OCI-LY7 (cell line): ENCODE data around the gene NUDT16. TPM values are rescaled to one million over a fixed set of nuclear protein-coding genes. Genes with fewer than 3 reads are reported as not detected.

Source experiments
- BruUV-seq: library from RNA; stranded (reverse); fragments of 400-500 nt; replicated peaks from 2 replicates; lab custom pipeline; 2021; lab: Mats Ljungman, UMichigan
- CTCF ChIA-PET: fragments of 300-600 bp; sonication (Branson Sonifier 250); formaldehyde crosslinking; loops from one replicate; lab custom pipeline; 2022; ENCODE audit warnings: antibody characterized with exemption; ENCODE audit not compliant: unreplicated experiment; lab: Charles Lee
- POLR2A ChIA-PET: fragments of 300-600 bp; sonication (Branson Sonifier 250); formaldehyde crosslinking; loops from one replicate; lab custom pipeline; 2022; ENCODE audit warnings: antibody characterized with exemption; lab: Charles Lee
- DNase-seq: peaks from one replicate; pipeline ENCODE4 v3.0.0-alpha.2; 2015; ENCODE audit warnings: low spot score
- H2AFZ ChIP-seq: fragments of 200-600 bp; sonication (generic), shearing (Covaris generic); 2 replicates; pipeline ENCODE4 v1.6.1; 2014; ENCODE audit warnings: mild to moderate bottlenecking, antibody characterized with exemption, low read length, moderate library complexity
- H3K27ac ChIP-seq: fragments of 200-600 bp; sonication (generic); 2 replicates; pipeline ENCODE4 v1.5.1; 2014; ENCODE audit warnings: mixed run types, low read depth, mild to moderate bottlenecking, moderate library complexity, low read length, inconsistent platforms; ENCODE audit not compliant: poor library complexity, severe bottlenecking
- H3K36me3 ChIP-seq: fragments of 200-600 bp; sonication (generic); 2 replicates; pipeline ENCODE4 v1.6.1; 2014; ENCODE audit warnings: mild to moderate bottlenecking, antibody characterized with exemption, low read length, moderate library complexity, mixed read lengths; ENCODE audit not compliant: insufficient read depth
- H3K4me1 ChIP-seq: fragments of 200-600 bp; sonication (generic); 2 replicates; pipeline ENCODE4 v1.5.1; 2014; ENCODE audit warnings: mild to moderate bottlenecking, low read length; ENCODE audit not compliant: insufficient read depth, poor library complexity, severe bottlenecking
- H3K4me2 ChIP-seq: fragments of 200-600 bp; sonication (generic); 2 replicates; pipeline ENCODE4 v1.6.1; 2014; ENCODE audit warnings: mild to moderate bottlenecking, low read length
- H3K4me3 ChIP-seq: fragments of 200-600 bp; sonication (generic); 2 replicates; pipeline ENCODE4 v1.5.1; 2014; ENCODE audit warnings: mild to moderate bottlenecking, low read depth, low read length; ENCODE audit not compliant: poor library complexity, severe bottlenecking
- H3K79me2 ChIP-seq: fragments of 200-600 bp; sonication (generic); 2 replicates; pipeline ENCODE4 v1.6.1; 2016; ENCODE audit warnings: low read depth, mild to moderate bottlenecking, low read length, moderate library complexity, mixed read lengths; ENCODE audit not compliant: insufficient read depth
- H3K9me2 ChIP-seq: fragments of 200-600 bp; sonication (generic); 2 replicates; pipeline ENCODE4 v1.6.1; 2016; ENCODE audit warnings: mild to moderate bottlenecking, low read length, mixed read lengths; ENCODE audit not compliant: insufficient read depth
- H3K9me3 ChIP-seq: fragments of 200-600 bp; sonication (generic); 2 replicates; pipeline ENCODE4 v1.6.1; 2014; ENCODE audit warnings: mild to moderate bottlenecking, mixed run types, low read length, mixed read lengths
- H4K20me1 ChIP-seq: fragments of 200-600 bp; sonication (generic); 2 replicates; pipeline ENCODE4 v1.6.1; 2014; ENCODE audit warnings: mild to moderate bottlenecking, antibody characterized with exemption, low read length, moderate library complexity, mixed read lengths; ENCODE audit not compliant: insufficient read depth
- EZH2phosphoT487 ChIP-seq: fragments of 200-600 bp; sonication (generic); IDR thresholded peaks from 2 replicates; pipeline ENCODE4 v1.6.1; 2018; ENCODE audit warnings: low read depth, borderline replicate concordance, mild to moderate bottlenecking, mixed run types, antibody characterized with exemption, low read length, moderate library complexity, mixed read lengths
- intact Hi-C: fragments of 100-400 bp; cut with micrococcal nuclease; formaldehyde crosslinking; loops from one replicate; pipeline ENCODE4 v1.10.0; 2022; ENCODE audit not compliant: unreplicated experiment
- total RNA-seq, 2 experiments: library from RNA; depleted of rRNA in 1 of 2; stranded (reverse); fragments of >200 nt in 1 of 2; shearing (Covaris generic) in 1 of 2; gene quantifications; 2 replicates each; pipeline ENCODE4 v1.2.3, GENCODE V29; 2014 to 2022
- TF ChIP-seq, protein P1 (sequence below): fragments of 200-600 bp; sonication (generic); conservative IDR thresholded peaks from 2 replicates; pipeline ENCODE4 v1.5.1; 2014; ENCODE audit warnings: mild to moderate bottlenecking, antibody characterized with exemption, low read length, moderate library complexity, mixed read lengths

The NUDT16 gene
- total RNA-seq, 2 experiments from 2014 or later = 8.7 to 12.5 TPM

DNA sequence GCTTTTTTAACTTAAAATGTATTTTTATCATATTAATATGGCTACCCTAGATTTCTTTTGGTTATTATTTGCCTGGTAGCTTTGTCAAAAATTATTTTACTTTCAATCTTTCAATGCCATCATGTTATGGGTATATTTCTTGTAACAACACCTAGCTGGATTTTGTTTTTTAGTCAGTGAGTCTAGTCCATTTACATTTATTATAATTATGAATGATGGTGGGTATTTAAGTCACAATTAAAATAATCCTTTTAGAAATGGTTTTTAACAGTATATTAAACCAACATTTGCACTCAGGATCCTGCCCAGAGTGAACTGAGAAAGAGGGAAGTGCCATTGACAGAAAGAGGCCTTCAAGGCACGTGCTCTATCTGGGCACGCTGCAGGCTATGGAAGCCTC is 39.8 kb upstream of the NUDT16 start:
- no peaks in the 10 kb centered on the region for H4K20me1 ChIP-seq
- POLR2A ChIA-PET = no interaction called here
- no peaks in the 10 kb centered on the region for H3K4me1 ChIP-seq
- DNase-seq = no peak
- no peak overlapping the region for H3K4me3 ChIP-seq
- BruUV-seq = no TSS peak
- no peaks in the 10 kb centered on the region for H3K79me2 ChIP-seq
- no peak overlapping the region for H3K27ac ChIP-seq
- TF ChIP-seq, protein P1, sequence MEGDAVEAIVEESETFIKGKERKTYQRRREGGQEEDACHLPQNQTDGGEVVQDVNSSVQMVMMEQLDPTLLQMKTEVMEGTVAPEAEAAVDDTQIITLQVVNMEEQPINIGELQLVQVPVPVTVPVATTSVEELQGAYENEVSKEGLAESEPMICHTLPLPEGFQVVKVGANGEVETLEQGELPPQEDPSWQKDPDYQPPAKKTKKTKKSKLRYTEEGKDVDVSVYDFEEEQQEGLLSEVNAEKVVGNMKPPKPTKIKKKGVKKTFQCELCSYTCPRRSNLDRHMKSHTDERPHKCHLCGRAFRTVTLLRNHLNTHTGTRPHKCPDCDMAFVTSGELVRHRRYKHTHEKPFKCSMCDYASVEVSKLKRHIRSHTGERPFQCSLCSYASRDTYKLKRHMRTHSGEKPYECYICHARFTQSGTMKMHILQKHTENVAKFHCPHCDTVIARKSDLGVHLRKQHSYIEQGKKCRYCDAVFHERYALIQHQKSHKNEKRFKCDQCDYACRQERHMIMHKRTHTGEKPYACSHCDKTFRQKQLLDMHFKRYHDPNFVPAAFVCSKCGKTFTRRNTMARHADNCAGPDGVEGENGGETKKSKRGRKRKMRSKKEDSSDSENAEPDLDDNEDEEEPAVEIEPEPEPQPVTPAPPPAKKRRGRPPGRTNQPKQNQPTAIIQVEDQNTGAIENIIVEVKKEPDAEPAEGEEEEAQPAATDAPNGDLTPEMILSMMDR = no peak
- no peak for TF ChIP-seq EZH2phosphoT487
- H3K9me2 ChIP-seq = no peaks in the 10 kb centered on the region
- H3K9me3 ChIP-seq = 0 out of 2 replicates have a peak, but pooled peaks cover 5% of the 10 kb centered on the region
- H2AFZ ChIP-seq = no peak overlapping the region
- intact Hi-C loops = no loop called here
- H3K4me2 ChIP-seq = no peak overlapping the region
- CTCF ChIA-PET = no interaction called here
- H3K36me3 ChIP-seq = no peaks in the 10 kb centered on the region

DNA sequence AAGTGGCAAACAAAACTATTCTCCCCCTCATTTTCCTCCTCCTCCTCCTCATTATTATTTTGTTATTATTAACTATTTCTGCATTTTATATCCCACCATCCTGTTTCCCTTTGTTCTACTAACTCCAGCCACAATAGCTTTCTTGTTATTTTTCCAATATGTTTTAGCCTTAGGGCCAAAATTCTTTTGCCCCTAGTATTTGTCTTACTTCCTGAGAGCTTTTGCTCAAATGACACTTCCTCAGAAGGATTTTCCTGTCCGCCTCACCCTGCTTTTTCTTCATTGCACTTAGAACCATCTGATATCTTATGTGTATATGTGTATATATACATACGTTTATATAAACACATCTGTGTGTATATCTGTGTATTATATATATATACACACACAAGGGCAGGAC is 32.7 kb upstream of the NUDT16 start:
- intact Hi-C loops = no loop called here
- Histone ChIP-seq H3K9me3 (no peaks in the 10 kb centered on the region), H3K4me3 (no peak overlapping the region), H4K20me1 (no peaks in the 10 kb centered on the region), H3K9me2 (no peaks in the 10 kb centered on the region), H3K36me3 (no peaks in the 10 kb centered on the region), H3K4me2 (no peak overlapping the region), H2AFZ (no peak overlapping the region), H3K79me2 (no peaks in the 10 kb centered on the region), H3K27ac (no peak overlapping the region), H3K4me1 (peaks cover 9% of the 10 kb centered on the region)
- POLR2A ChIA-PET = interaction anchor here (1.1 kb wide), 1 partner anchor 11 kb away, joined by 3 read pairs; no protein-coding TSS in a partner anchor
- no TSS peak for BruUV-seq
- DNase-seq = no peak
- CTCF ChIA-PET = no interaction called here
- TF ChIP-seq, protein P1 = no peak

DNA sequence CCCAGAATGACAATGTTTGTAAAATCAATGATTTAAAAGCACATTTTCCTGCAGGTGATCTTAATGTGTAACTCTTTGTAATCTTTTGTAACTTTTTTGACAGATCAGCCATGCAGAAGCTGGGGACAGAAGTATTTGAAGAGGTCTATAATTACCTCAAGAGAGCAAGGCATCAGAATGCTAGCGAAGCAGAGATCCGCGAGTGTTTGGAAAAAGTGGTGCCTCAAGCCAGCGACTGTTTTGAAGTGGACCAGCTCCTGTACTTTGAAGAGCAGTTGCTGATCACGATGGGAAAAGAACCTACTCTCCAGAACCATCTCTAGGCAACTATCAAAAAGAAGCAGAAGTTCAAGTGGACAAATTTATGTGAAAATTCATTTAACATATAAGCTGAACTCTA is 32.1 kb upstream of the NUDT16 start:
- H3K9me2 ChIP-seq = no peaks in the 10 kb centered on the region
- no peaks in the 10 kb centered on the region for H3K79me2 ChIP-seq
- no peak overlapping the region for H3K4me3 ChIP-seq
- CTCF ChIA-PET = no interaction called here
- TF ChIP-seq, protein P1 = no peak
- TF ChIP-seq EZH2phosphoT487 = no peak
- BruUV-seq = no TSS peak
- peaks cover 9% of the 10 kb centered on the region for H3K4me1 ChIP-seq
- no peak overlapping the region for H3K4me2 ChIP-seq
- no peaks in the 10 kb centered on the region for H4K20me1 ChIP-seq
- POLR2A ChIA-PET = interaction anchor here (0.9 kb wide), 1 partner anchor 13 kb away, joined by 3 read pairs; no protein-coding TSS in a partner anchor
- no peak for DNase-seq
- H3K27ac ChIP-seq = no peak overlapping the region
- no peak overlapping the region for H2AFZ ChIP-seq
- intact Hi-C loops = no loop called here
- no peaks in the 10 kb centered on the region for H3K36me3 ChIP-seq
- no peaks in the 10 kb centered on the region for H3K9me3 ChIP-seq
